Thymus (tissue), 14 donors: ENCODE data around the gene ZNF556. TPM values are rescaled to one million over a fixed set of nuclear protein-coding genes. Genes with fewer than 3 reads are reported as not detected.

Experiments used
- DNase-seq, 9 donors: peaks; one replicate each; pipeline ENCODE4 v3.0.0-alpha.2; 2013; ENCODE audit warnings: low spot score in 9 of 9, low read depth in 6 of 9, missing footprints in 1 of 9
- H3K27ac ChIP-seq, 2 donors: one replicate each; pipeline ENCODE4 v1.5.1; 2013; ENCODE audit warnings: control low read depth in 1 of 2, low read depth in 1 of 2, low read length in 1 of 2, mild to moderate bottlenecking in 1 of 2, moderate library complexity in 1 of 2
- H3K27me3 ChIP-seq, 2 donors: one replicate each; pipeline ENCODE4 v1.5.1; 2013; ENCODE audit warnings: low read length in 1 of 2; ENCODE audit not compliant: control insufficient read depth in 2 of 2, insufficient read depth in 1 of 2
- H3K36me3 ChIP-seq, 2 donors: one replicate each; pipeline ENCODE4 v1.5.1; 2013; ENCODE audit warnings: low read length in 1 of 2, mild to moderate bottlenecking in 1 of 2, moderate library complexity in 1 of 2; ENCODE audit not compliant: control insufficient read depth in 2 of 2, insufficient read depth in 2 of 2
- H3K4me1 ChIP-seq, 2 donors: one replicate each; pipeline ENCODE4 v1.5.1; 2013; ENCODE audit warnings: low read length in 2 of 2; ENCODE audit not compliant: control insufficient read depth in 2 of 2, insufficient read depth in 2 of 2
- H3K4me3 ChIP-seq, 2 donors: one replicate each; pipeline ENCODE4 v1.5.1; 2013; ENCODE audit warnings: low read length in 2 of 2, control low read depth in 1 of 2, mild to moderate bottlenecking in 1 of 2
- H3K9me3 ChIP-seq, 2 donors: one replicate each; pipeline ENCODE4 v1.5.1; 2013; ENCODE audit warnings: low read length in 1 of 2, mild to moderate bottlenecking in 1 of 2; ENCODE audit not compliant: control insufficient read depth in 2 of 2, insufficient read depth in 1 of 2
- WGBS: extraction: QIAGEN DNeasy Blood & Tissue Kit; methylation state at CpG from one replicate; pipeline ENCODE4 v1.1.7; 2013; 5-methylcytosine and 5-hydroxymethylcytosine counted together
- long read RNA-seq, 10 donors: transcript quantifications; one replicate each; lab custom pipeline, GENCODE V29; 2026
- polyA plus RNA-seq: library from polyadenylated mRNA; stranded (reverse); fragments of 200-250 nt; gene quantifications from one replicate; pipeline ENCODE4 v1.2.3, GENCODE V29; 2013
- total RNA-seq: library from RNA; stranded (reverse); fragments of 120-200 nt; gene quantifications from one replicate; pipeline ENCODE4 v1.2.4, GENCODE V29; 2013
- donor health status: healthy.

The ZNF556 gene
- total RNA-seq (0.33 TPM), polyA plus RNA-seq (0.16 TPM)
- long read RNA-seq, donor 1, result 0 reads
- long read RNA-seq, donor 2, result 0 reads
- long read RNA-seq, donor 3, result 0 reads
- long read RNA-seq, donor 4, result 0 reads
- long read RNA-seq, donor 5, result 0 reads
- long read RNA-seq, donor 6, partial matches to known transcripts, result 0 of 1 reads
- long read RNA-seq, donor 6, other reads (novel, unspliced or antisense), result 0 of 1 reads
- long read RNA-seq, donor 7, result 0 reads
- long read RNA-seq, donor 8, result 0 reads
- long read RNA-seq, donor 9, result 0 reads
- long read RNA-seq, donor 10, result 0 reads

DNA sequence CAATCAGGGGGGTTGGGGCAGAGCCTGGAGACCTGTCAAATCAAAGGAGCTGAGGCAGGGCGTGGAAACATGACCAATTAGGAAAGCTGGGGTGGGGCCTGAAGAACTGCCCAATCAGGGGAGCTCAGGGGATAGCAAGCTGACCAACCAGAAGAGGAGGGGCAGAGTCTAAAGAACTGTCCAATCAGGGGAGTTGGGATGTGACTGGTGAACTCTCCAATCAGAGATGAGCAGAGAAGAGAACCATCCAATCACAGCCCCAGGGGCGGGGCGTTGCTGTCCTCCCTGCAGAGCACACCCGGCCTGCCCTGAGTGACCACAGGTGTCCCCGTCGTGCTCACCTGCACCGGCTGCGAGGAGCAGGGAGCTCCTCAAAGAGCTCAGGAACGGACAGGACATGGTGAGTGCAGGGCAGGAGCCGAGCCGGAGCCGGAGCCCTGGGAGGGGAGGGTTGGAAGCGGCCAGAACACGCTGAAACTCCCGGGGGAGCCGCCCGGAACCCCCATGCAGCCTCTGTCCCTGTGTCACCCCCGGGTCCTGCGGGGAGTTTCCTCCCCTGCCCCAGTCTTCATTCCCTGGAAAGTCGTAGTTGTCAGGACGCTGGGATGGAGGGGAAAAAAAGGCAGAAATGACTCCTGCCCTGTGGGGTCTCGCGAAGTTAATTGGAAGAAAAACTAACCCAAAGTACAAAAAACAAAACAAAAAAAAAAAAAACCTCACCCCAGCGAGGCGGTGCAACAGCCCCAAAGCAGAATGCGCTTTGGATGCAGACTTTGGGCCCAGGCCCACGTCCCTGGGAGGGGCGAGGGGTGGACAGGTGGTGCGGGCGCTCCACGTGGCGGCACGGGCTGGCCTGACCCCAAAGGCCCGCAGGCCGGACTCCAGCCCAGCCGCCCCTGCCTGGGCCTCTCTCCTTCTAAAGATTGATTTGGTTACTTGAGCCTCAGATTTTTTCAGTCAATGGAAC, at the start of gene ZNF556:
TSS of gene ZNF556 (plus strand) at position 311 of the 967 bp plus-strand sequence. CDS start at position 398, 87 bp downstream.
- WGBS, result 95% methylated on average over 36 of the region's 36 CpGs
- Histone ChIP-seq H3K4me3 (no peak within 1 kb of the TSS), H3K27ac (no peak within 1 kb of the TSS)

DNA sequence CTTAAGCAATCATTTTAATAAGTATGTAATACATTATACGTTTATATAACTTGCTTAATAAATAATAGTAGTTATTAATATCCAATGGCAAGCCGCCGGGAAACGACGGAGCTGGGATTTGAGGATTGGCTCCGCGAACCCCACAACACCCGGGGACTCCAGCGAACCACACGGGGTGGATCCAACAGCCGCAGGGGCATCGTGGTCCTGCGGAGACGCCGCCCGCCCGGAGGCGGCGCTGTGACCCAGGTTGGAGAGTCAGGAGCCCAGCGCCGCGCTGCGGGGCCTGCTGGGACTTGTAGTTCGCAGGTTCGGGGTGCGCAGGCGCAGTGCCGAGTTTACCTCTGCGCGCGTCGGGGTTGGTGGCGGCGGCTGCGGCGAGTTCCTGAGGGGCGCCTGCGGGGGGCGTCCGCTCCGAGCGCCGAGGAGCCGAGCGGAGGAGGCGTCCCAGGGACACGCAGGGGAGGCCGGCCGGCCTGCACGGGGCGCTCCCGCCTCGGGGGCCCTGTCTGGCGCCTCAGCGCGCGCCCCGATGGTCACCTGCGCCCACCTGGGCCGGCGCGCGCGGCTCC, 47.5 kb upstream of the ZNF556 start, which contains the start of gene ZNF554:
TSS of gene ZNF554 (plus strand) at position 329 of the 572 bp plus-strand sequence. CDS start at position 533, 204 bp downstream.
- H3K4me3 ChIP-seq, result peak within 1 kb of the TSS; percentile 62 to 70
- DNase-seq, result peak; percentile 92 to 99 (median 98)
- peaks cover 2 to 6% of the 10 kb centered on the region in 2 donors for H3K4me1 ChIP-seq
- H3K27me3 ChIP-seq, result no peaks in the 10 kb centered on the region
- peaks cover 0 to 5% of the 10 kb centered on the region in 2 donors for H3K9me3 ChIP-seq
- H3K36me3 ChIP-seq, result peaks cover 7 to 11% of the 10 kb centered on the region in 2 donors
- H3K27ac ChIP-seq, result no peak within 1 kb of the TSS
- WGBS, result under 1% methylated on average over 64 of the region's 64 CpGs

More for the DNA sequence above, at the start of gene ZNF556:
- DNase-seq, result no peak
- Histone ChIP-seq H3K36me3 (no peaks in the 10 kb centered on the region), H3K4me1 (peaks cover 0 to 3% of the 10 kb centered on the region in 2 donors), H3K9me3 (peaks cover 0 to 30% of the 10 kb centered on the region in 2 donors), H3K27me3 (no peaks in the 10 kb centered on the region)

DNA sequence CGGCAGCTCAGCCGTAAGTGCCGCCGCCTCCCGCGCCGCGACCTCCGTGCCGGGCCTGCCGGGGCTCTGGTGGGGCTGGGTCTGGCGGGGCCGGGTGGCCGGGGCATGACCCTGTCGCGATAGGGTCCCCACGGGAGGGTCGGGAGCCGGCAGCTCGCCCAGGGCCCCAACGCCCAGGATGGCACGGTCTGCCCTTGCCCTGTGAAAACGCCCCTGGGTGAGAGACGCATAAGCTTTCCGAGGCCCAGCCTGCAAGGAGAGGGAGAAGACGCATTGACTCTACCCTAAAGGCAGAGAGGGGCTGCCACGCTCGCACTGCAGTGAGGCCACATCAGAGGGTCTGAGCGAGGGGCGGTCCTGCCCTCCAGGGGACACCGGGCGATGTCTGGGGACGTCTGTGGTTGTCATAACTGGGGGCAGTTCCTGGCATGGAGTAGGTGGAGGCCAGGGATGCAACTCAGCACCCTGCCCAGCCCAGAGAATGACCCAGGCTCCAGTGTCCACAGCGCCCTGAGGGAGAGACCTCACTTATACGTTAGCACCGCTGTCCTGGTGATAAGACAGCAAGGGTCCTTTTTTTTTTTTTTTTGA, 46.9 kb upstream of the ZNF556 start:
- Histone ChIP-seq H3K9me3 (peaks cover 0 to 5% of the 10 kb centered on the region in 2 donors), H3K4me1 (peaks cover 2 to 6% of the 10 kb centered on the region in 2 donors), H3K27ac (no peak overlapping the region), H3K27me3 (no peaks in the 10 kb centered on the region), H3K36me3 (peaks cover 1 to 7% of the 10 kb centered on the region in 2 donors), H3K4me3 (peak overlapping the region; percentile 62 to 70)
- peak in 3 of 9 donors; percentile 18 to 52 (median 27) for DNase-seq
- 6% methylated on average over 36 of the region's 36 CpGs for WGBS

DNA sequence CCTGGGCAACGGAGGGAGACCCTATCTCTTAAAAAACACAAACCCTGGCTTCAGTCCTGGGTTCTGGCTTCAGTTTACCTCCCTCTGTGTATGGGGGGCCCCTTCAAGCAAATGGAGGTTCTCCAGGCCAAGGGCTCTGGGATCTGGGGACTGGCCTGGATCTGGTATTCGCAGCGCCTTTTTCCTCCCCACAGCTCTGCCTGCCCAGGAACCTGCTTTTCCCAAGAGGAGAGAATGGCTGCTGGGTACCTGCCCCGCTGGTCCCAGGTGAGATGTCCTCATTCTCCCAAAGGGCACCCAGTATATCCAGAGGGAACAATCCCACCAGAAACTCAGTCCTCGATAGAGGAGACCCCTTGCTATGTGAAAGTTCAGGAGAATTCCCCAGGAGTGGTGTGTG, 44.3 kb upstream of the ZNF556 start:
- WGBS, result 97% methylated on average over 5 of the region's 5 CpGs
- H3K4me1 ChIP-seq, result peaks cover 2 to 6% of the 10 kb centered on the region in 2 donors
- no peak for DNase-seq
- peaks cover 2 to 10% of the 10 kb centered on the region in 2 donors for H3K36me3 ChIP-seq
- H3K9me3 ChIP-seq, result peaks cover 0 to 9% of the 10 kb centered on the region in 2 donors
- H3K27me3 ChIP-seq, result no peaks in the 10 kb centered on the region
- H3K27ac ChIP-seq, result no peak overlapping the region
- H3K4me3 ChIP-seq, result no peak overlapping the region

DNA sequence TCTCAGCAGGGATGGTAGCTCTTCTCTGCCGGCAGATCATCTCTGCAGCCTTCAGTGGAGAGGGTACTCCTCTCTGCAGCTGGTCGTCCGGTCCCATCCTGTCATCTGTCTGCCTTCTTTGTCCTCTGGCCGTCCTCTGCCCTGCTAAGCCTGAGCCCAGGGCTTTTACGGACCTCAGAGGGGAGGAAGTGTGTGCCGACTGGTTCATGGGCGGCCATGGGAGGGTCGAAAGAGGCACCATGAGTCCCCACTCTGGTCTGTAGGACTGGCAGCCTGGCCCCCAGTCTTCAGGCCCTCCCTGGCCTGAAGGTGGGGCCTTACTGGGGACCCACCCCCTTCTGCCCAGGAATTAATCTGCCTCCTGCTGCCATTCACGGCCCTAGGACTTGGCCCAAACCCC, 43.5 kb upstream of the ZNF556 start:
- Histone ChIP-seq H3K4me3 (no peak overlapping the region), H3K36me3 (peaks cover 6 to 14% of the 10 kb centered on the region in 2 donors), H3K27me3 (no peaks in the 10 kb centered on the region), H3K27ac (no peak overlapping the region), H3K9me3 (peaks cover 0 to 15% of the 10 kb centered on the region in 2 donors), H3K4me1 (peaks cover 2 to 6% of the 10 kb centered on the region in 2 donors)
- DNase-seq, result no peak
- 98% methylated on average over 9 of the region's 9 CpGs for WGBS

DNA sequence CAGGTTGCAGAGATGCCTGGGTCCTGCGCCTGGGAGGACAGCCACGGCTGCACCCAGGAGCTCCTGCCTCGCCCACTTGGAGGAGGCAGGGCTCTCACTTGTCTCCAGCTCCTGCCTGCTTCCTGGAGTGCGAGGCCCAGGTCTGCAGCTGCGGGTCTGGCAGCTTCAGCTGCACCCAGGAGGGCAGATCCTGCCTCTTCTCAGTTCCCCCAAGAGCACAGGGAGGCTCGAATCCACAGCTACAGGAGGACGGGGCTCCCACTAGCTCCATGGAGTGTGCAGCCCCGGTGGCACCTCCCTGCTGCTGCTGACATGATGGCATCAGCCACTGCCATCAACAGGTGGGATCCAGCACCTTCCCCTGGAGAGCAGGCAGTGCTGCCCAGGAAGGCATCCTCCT, 43.0 kb upstream of the ZNF556 start:
- H3K9me3 ChIP-seq, result peaks cover 0 to 19% of the 10 kb centered on the region in 2 donors
- no peaks in the 10 kb centered on the region for H3K27me3 ChIP-seq
- H3K4me1 ChIP-seq, result peaks cover 2 to 6% of the 10 kb centered on the region in 2 donors
- no peak for DNase-seq
- H3K4me3 ChIP-seq, result no peak overlapping the region
- 82% methylated on average over 8 of the region's 8 CpGs for WGBS
- H3K36me3 ChIP-seq, result peaks cover 6 to 14% of the 10 kb centered on the region in 2 donors
- no peak overlapping the region for H3K27ac ChIP-seq

DNA sequence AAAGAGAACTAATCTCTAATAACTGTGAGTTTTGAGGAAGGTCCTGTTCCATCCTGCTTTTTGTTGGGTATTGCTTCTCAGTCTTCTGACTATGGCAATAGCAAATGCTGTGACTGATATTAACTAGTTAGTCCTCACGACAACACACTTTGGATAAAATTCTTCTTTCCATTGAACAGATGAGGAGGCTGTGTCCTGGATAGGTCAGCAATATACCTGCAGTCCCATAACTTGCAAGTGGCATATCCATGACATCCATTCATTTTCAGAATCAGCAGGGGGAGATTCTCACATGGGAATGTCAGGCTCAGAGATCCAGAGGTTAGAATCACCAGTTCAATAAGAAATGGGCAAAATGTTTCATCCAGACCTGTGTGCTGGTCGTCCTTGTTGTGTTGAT, 40.1 kb upstream of the ZNF556 start:
- DNase-seq, result no peak
- peaks cover 6 to 14% of the 10 kb centered on the region in 2 donors for H3K36me3 ChIP-seq
- no peaks in the 10 kb centered on the region for H3K4me1 ChIP-seq
- 97% methylated on average over 2 of the region's 2 CpGs for WGBS
- peaks cover 0 to 33% of the 10 kb centered on the region in 2 donors for H3K9me3 ChIP-seq
- H3K27me3 ChIP-seq, result no peaks in the 10 kb centered on the region
- H3K27ac ChIP-seq, result no peak overlapping the region
- no peak overlapping the region for H3K4me3 ChIP-seq

DNA sequence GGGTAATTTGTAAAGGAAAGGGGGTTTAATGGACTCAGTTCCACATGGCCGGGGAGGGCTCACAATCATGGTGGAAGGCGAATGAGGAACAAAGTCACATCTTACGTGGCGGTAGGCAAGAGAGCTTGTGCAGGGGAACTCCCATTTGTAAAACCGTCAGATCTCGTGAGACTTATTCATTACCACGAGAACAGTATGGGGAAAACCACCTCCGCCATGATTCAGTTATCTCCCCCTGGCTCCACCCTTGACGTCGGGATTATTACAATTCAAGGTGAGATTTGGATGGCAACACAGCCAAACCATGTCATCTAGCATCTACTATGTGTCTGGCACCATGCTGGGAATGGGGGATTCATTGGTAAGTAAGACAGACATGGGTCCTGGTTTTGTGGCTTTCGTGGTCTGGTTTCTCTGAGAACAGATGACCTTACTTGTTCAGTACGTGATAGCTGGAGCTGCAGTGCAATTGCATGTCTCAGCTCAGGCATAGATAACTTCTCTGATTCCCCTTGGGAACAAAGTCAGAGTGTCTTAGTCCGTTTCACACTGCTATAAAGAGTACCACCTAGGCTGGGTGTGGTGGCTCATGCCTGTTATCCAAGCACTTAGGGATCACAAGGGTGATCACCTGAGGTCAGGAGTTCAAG, 39.2 kb upstream of the ZNF556 start:
- Histone ChIP-seq H3K27ac (no peak overlapping the region), H3K27me3 (no peaks in the 10 kb centered on the region), H3K4me3 (no peak overlapping the region), H3K36me3 (peaks cover 13 to 21% of the 10 kb centered on the region in 2 donors), H3K4me1 (no peaks in the 10 kb centered on the region), H3K9me3 (peaks cover 3 to 43% of the 10 kb centered on the region in 2 donors)
- WGBS, result 96% methylated on average over 13 of the region's 13 CpGs
- no peak for DNase-seq
